Kidney (tissue), 14 donors: ENCODE results near the gene MRPL1. TPM values are rescaled to one million over a fixed set of nuclear protein-coding genes. Genes with fewer than 3 reads are reported as not detected.

Source experiments
- DNase-seq, 5 donors: peaks; one replicate each; pipeline ENCODE4 v3.0.0-alpha.2; 2013 to 2020
- FAIRE-seq: peaks from 2 replicates; lab custom pipeline; 2012; peaks lifted over from hg19 to GRCh38; lab: Jason Lieb, UNC
- H3K27ac ChIP-seq, 2 donors: one replicate each; pipeline ENCODE4 v1.7.0; 2013; ENCODE audit warnings: low read depth in 2 of 2, low read length in 2 of 2, inconsistent platforms in 1 of 2
- H3K27me3 ChIP-seq: one replicate; pipeline ENCODE4 v1.7.1; 2013; ENCODE audit warnings: low read length, inconsistent platforms; ENCODE audit not compliant: control insufficient read depth, insufficient read depth
- H3K36me3 ChIP-seq, 3 donors: one replicate each; pipeline versions ENCODE4 v1.7.0 to v1.7.1; 2013; ENCODE audit warnings: low read length in 3 of 3, control low read depth in 1 of 3, inconsistent platforms in 1 of 3; ENCODE audit not compliant: insufficient read depth in 3 of 3, control insufficient read depth in 2 of 3
- H3K4me1 ChIP-seq, 3 donors: one replicate each; pipeline versions ENCODE4 v1.7.0 to v1.7.1; 2013; ENCODE audit warnings: low read length in 3 of 3, inconsistent platforms in 1 of 3, low read depth in 1 of 3; ENCODE audit not compliant: control insufficient read depth in 2 of 3, insufficient read depth in 2 of 3
- H3K4me3 ChIP-seq, 3 donors: one replicate each; pipeline versions ENCODE4 v1.7.0 to v1.8.1; 2013; ENCODE audit warnings: low read length in 3 of 3, control low read depth in 1 of 3, inconsistent platforms in 1 of 3
- H3K9ac ChIP-seq, 3 donors: one replicate each; pipeline versions ENCODE4 v1.7.0 to v1.7.1; 2013; ENCODE audit warnings: low read length in 3 of 3, control low read depth in 1 of 3, inconsistent platforms in 1 of 3
- H3K9me3 ChIP-seq, 3 donors: one replicate each; pipeline versions ENCODE4 v1.7.0 to v1.7.1; 2013; ENCODE audit warnings: low read length in 3 of 3, control low read depth in 1 of 3, inconsistent platforms in 1 of 3; ENCODE audit not compliant: control insufficient read depth in 2 of 3, insufficient read depth in 1 of 3
- intact Hi-C: fragments of 100-400 bp; cut with DNase I; formaldehyde crosslinking; loops from one replicate; pipeline ENCODE4 v1.11.1; 2022
- polyA plus RNA-seq: library from polyadenylated mRNA; stranded (reverse); fragments of 350-450 nt; fragmentation: Illumina TruSeq; extraction: RNeasy Lipid Tissue Mini Kit (QIAGEN cat#74804); gene quantifications from one replicate; pipeline ENCODE4 v1.2.3, GENCODE V29; 2014; ENCODE audit warnings: low read depth, low replicate concordance; ENCODE audit not compliant: insufficient read depth
- total RNA-seq: library from RNA; stranded (reverse); fragmentation: NEBNext Ultra II Directional; extraction: Animal tissue kit (Norgen Biotek cat#: 25700); gene quantifications from one replicate; pipeline ENCODE4 v1.2.1, GENCODE V29; 2021
- TF ChIP-seq, protein P1 (sequence below): IDR thresholded peaks from 3 replicates; pipeline ENCODE4 v1.5.1; 2012; ENCODE audit warnings: mild to moderate bottlenecking, moderate library complexity, borderline replicate concordance; ENCODE audit not compliant: insufficient read depth; ENCODE audit errors: extremely low read depth
- donor health status: control.
- donor health status: control.
- donor health status: control.
- donor health status: control.
- donor health status: control.
- donor health status: DM: yes; HTN: yes; CAD: no.
- donor health status: Normal renal cell carcinoma (clear cell type).

The MRPL1 gene
- total and polyA plus RNA-seq, 2 donors from 2014 or later: 29.8 to 61.0 TPM

DNA sequence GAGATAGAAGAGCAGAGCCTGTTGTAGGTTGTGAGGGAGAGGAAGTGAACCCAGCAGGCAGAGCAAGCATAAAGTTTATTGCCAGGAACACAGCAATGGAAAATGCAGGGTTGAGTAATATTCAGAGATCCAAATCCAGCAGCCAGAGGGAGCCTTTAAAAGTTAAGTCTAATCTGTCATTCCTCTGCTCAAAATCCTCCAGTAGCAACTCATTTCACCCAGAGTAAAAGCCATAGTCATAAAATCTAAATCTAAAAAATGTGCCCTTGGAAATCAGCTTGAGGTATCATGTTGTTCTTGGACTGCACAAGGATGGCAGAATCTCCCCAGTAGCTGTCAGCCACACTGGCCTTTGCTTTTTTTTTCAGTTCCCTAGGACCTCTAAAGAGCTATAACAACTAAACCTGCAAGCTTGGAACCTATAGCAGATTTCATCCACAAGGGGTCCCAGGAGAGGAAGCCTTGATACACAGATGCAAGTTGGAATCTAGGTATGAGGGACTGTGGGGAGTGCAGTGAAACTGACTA, 131.6 kb downstream of the MRPL1 start:
- TF ChIP-seq, protein P1, sequence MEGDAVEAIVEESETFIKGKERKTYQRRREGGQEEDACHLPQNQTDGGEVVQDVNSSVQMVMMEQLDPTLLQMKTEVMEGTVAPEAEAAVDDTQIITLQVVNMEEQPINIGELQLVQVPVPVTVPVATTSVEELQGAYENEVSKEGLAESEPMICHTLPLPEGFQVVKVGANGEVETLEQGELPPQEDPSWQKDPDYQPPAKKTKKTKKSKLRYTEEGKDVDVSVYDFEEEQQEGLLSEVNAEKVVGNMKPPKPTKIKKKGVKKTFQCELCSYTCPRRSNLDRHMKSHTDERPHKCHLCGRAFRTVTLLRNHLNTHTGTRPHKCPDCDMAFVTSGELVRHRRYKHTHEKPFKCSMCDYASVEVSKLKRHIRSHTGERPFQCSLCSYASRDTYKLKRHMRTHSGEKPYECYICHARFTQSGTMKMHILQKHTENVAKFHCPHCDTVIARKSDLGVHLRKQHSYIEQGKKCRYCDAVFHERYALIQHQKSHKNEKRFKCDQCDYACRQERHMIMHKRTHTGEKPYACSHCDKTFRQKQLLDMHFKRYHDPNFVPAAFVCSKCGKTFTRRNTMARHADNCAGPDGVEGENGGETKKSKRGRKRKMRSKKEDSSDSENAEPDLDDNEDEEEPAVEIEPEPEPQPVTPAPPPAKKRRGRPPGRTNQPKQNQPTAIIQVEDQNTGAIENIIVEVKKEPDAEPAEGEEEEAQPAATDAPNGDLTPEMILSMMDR: peak; percentile 52
- Histone ChIP-seq H3K27ac (no peak overlapping the region), H3K4me3 (no peak overlapping the region), H3K9ac (no peak overlapping the region), H3K36me3 (no peaks in the 10 kb centered on the region), H3K9me3 (no peaks in the 10 kb centered on the region), H3K4me1 (peaks cover 0 to 8% (median 0%) of the 10 kb centered on the region in 3 donors), H3K27me3 (no peaks in the 10 kb centered on the region)
- intact Hi-C loops: no loop called here
- DNase-seq (peak in 4 of 5 donors; percentile 57 to 93 (median 82)), FAIRE-seq (no peak)

DNA sequence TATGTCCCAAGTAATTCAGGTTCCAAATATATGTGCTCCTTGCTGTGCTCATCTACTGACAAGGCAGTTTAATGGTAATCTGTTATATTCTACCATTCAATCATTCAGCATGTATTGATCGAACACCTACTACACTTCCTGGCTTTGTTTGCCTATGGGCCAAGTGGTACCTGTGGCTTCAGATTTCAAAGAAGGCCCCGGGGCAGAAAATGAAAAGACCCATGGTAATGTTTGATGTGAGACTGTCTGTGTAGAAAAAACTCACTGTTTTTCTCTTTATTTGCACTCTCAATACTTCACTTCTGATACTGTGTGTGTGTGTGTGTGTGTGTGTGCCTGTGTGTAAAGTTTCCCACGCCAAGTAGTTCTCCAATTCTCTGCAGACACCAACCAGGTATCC, 133.4 kb downstream of the MRPL1 start:
- TF ChIP-seq, protein P1: no peak
- DNase-seq: no peak
- intact Hi-C loops: no loop called here
- peaks cover 0 to 8% (median 0%) of the 10 kb centered on the region in 3 donors for H3K4me1 ChIP-seq
- no peaks in the 10 kb centered on the region for H3K36me3 ChIP-seq
- H3K9ac ChIP-seq: no peak overlapping the region
- no peak for FAIRE-seq
- H3K27me3 ChIP-seq: no peaks in the 10 kb centered on the region
- H3K27ac ChIP-seq: no peak overlapping the region
- H3K4me3 ChIP-seq: no peak overlapping the region
- no peaks in the 10 kb centered on the region for H3K9me3 ChIP-seq

DNA sequence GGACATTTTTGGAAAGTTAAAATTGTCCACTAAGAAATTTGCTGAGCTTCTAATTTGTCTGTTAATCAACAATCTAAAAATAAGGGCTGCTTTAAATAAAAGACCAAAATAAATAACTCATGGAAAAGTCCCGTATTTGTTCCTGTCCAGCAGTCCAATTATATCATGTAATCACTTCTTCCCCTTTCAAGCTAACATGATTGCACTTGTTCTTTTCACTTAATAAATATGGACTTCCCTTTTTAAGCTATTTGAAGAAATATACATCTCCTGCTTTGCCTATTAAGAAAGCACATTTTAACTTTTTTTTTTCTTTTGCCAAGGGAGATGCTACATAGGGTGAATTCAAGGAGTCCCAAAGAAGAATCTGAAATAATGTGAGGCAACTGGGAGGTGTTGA, 138.9 kb downstream of the MRPL1 start:
- Histone ChIP-seq H3K36me3 (no peaks in the 10 kb centered on the region), H3K4me1 (no peaks in the 10 kb centered on the region), H3K27me3 (no peaks in the 10 kb centered on the region), H3K9me3 (no peaks in the 10 kb centered on the region), H3K4me3 (no peak overlapping the region), H3K9ac (no peak overlapping the region), H3K27ac (no peak overlapping the region)
- intact Hi-C loops: no loop called here
- FAIRE-seq (no peak), DNase-seq (no peak)
- TF ChIP-seq, protein P1: no peak

DNA sequence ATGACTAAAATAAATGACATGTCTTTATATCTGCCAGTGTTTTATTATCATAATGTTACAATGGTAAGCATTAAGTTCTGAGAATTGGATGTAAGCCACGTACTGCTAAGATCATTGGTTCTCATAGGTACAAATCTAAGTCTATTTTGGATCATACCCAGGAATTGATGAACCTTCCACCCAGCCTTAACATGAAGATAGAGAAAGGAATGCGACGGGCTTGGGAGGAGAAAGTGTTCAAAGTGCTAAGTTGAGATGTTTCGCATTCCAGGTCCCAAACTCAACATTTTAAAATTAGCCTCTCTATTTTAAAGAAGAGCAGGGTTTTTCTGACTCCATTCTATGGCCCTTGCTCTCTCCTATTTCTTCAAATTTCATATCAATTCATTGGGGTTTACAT, 139.6 kb downstream of the MRPL1 start:
- no peak overlapping the region for H3K27ac ChIP-seq
- no peak overlapping the region for H3K9ac ChIP-seq
- TF ChIP-seq, protein P1: no peak
- H3K27me3 ChIP-seq: no peaks in the 10 kb centered on the region
- H3K36me3 ChIP-seq: no peaks in the 10 kb centered on the region
- intact Hi-C loops: no loop called here
- FAIRE-seq (no peak), DNase-seq (no peak)
- H3K9me3 ChIP-seq: no peaks in the 10 kb centered on the region
- no peaks in the 10 kb centered on the region for H3K4me1 ChIP-seq
- H3K4me3 ChIP-seq: no peak overlapping the region
